ENCODE results near the gene CAMTA2. TPM values are rescaled to one million over a fixed set of nuclear protein-coding genes. Genes with fewer than 3 reads are reported as not detected.

Gene CAMTA2
- total and polyA plus RNA-seq, 7 donors = 9.9 to 64.5 (median 24.6) TPM

- Histone ChIP-seq H3K27me3 (no peaks in the 10 kb centered on the region), H3K36me3 (peaks cover 5 to 23% (median 19%) of the 10 kb centered on the region in 4 donors), H3K4me1 (peaks cover 0 to 8% (median 2%) of the 10 kb centered on the region in 4 donors), H3K27ac (no peak overlapping the region), H3K9me3 (no peaks in the 10 kb centered on the region), H3K4me3 (no peak overlapping the region)
- DNase-seq = no peak
- intact Hi-C loops (cut with DNase I) = no loop called here
- no peak for TF ChIP-seq POLR2A (IDR thresholded peaks at IDR 0.05)
- no peak for TF ChIP-seq POLR2AphosphoS5 (IDR thresholded peaks at IDR 0.05)
- no peak for TF ChIP-seq CTCF (IDR thresholded peaks at IDR 0.05)
- TF ChIP-seq EP300 (IDR thresholded peaks at IDR 0.05) = no peak
- WGBS, 2 donors = 71 to 81% methylated on average over 6 of the region's 6 CpGs
These were observed 39.8 kb upstream of the CAMTA2 start for GRCh38 chr17:5027299-5027698.

- 95 to 98% methylated on average over 4 of the region's 4 CpGs for WGBS, 2 donors
- DNase-seq = no peak
- Histone ChIP-seq H3K36me3 (peaks cover 12 to 50% (median 41%) of the 10 kb centered on the region in 4 donors), H3K27me3 (no peaks in the 10 kb centered on the region), H3K4me3 (no peak overlapping the region), H3K4me1 (no peaks in the 10 kb centered on the region), H3K27ac (no peak overlapping the region), H3K9me3 (no peaks in the 10 kb centered on the region)
- intact Hi-C loops (cut with DNase I) = no loop called here
- TF ChIP-seq EP300 (IDR thresholded peaks at IDR 0.05) = no peak
These were observed 37.1 kb upstream of the CAMTA2 start for GRCh38 chr17:5024604-5025003.

GRCh38 chr17:5023588-5024147 lies 36.2 kb upstream of the CAMTA2 start:
- intact Hi-C loops (cut with DNase I) = no loop called here
- no peaks in the 10 kb centered on the region for H3K9me3 ChIP-seq

GRCh38 chr17:5022171-5022711 lies 34.8 kb upstream of the CAMTA2 start:
- no peaks in the 10 kb centered on the region for H3K27me3 ChIP-seq
- no peak for DNase-seq
- whole genome bisulfite sequencing, 2 donors = 96 to 97% methylated on average over 30 of the region's 30 CpGs
- intact Hi-C loops (cut with DNase I) = no loop called here
- no peaks in the 10 kb centered on the region for H3K4me1 ChIP-seq
- no peak overlapping the region for H3K27ac ChIP-seq
- TF ChIP-seq POLR2AphosphoS5 (IDR thresholded peaks at IDR 0.05) = no peak
- no peak for TF ChIP-seq POLR2A (IDR thresholded peaks at IDR 0.05)
- TF ChIP-seq CTCF (IDR thresholded peaks at IDR 0.05) = no peak
- TF ChIP-seq EP300 (IDR thresholded peaks at IDR 0.05) = no peak
- H3K9me3 ChIP-seq = no peaks in the 10 kb centered on the region
- peaks cover 12 to 73% (median 52%) of the 10 kb centered on the region in 4 donors for H3K36me3 ChIP-seq
- no peak overlapping the region for H3K4me3 ChIP-seq

More at GRCh38 chr17:5023588-5024147, 36.2 kb upstream of the CAMTA2 start:
- Histone ChIP-seq H3K27ac (no peak overlapping the region), H3K4me1 (no peaks in the 10 kb centered on the region), H3K4me3 (no peak overlapping the region), H3K27me3 (no peaks in the 10 kb centered on the region), H3K36me3 (peaks cover 12 to 59% (median 45%) of the 10 kb centered on the region in 4 donors)
- 92 to 95% methylated on average over 29 of the region's 29 CpGs for WGBS, 2 donors
- DNase-seq = no peak
- TF ChIP-seq EP300 (IDR thresholded peaks at IDR 0.05) (no peak), POLR2A (IDR thresholded peaks at IDR 0.05) (no peak), CTCF (IDR thresholded peaks at IDR 0.05) (no peak), POLR2AphosphoS5 (IDR thresholded peaks at IDR 0.05) (no peak)

GRCh38 chr17:5020502-5021023 lies 33.1 kb upstream of the CAMTA2 start:
- no peak for TF ChIP-seq CTCF (IDR thresholded peaks at IDR 0.05)
- no peaks in the 10 kb centered on the region for H3K4me1 ChIP-seq
- H3K27ac ChIP-seq = no peak overlapping the region
- 89 to 93% methylated on average over 20 of the region's 20 CpGs for WGBS, 2 donors
- H3K9me3 ChIP-seq = no peaks in the 10 kb centered on the region
- no peak for DNase-seq
- H3K36me3 ChIP-seq = peaks cover 12 to 90% (median 61%) of the 10 kb centered on the region in 4 donors
- H3K4me3 ChIP-seq = no peak overlapping the region
- H3K27me3 ChIP-seq = no peaks in the 10 kb centered on the region
- intact Hi-C loops (cut with DNase I) = no loop called here

Data from sigmoid colon (tissue), 7 donors.